ENCODE measurements around the gene HPCAL4.

Gene HPCAL4

GRCh38 chr1:39691383-39692151 lies at the start of gene HPCAL4:
TSS of gene HPCAL4 (minus strand) at chr1:39691433. CDS start at chr1:39684603, 6,830 bp downstream.
- peak; percentile 98 for DNase-seq

DNA sequence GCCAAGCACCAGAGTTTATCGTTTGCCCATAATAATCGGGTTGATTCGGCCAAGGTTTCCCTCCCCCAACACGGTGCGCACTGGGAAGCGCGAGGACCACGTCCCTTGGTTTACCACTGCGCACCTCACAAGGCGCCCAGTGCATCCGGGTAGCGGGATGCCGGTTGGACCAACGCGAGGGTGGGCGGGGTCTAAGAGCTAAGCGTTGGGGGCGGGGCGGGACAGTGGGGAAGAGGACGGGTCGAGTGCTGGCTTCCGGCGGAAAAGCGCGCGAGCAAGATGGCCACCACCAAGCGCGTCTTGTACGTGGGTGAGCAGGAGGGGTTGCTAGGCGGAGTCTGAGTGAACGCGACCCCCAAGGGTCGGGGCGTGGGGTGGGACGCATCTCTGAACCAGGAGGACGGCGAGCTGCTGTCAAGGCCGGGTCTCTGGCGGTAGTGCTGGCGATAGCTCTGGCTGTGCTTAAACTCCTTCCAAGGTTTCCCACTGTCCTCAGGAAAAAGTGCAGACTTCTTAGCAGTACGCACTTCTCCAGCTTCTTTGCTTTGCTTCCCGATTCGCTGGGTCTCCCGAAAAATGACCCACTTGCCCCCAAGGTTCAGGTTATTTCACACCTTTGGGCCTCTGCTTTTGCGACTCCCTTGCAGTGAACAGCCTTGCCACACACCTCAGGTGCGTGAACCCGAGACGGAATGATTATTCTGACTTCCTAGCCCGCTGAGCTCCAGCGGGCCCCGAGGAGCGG lies 47.6 kb upstream of the HPCAL4 start, which contains the start of gene PPIE:
Gene PPIE (plus strand): TSS at position 261 of the 745 bp plus-strand sequence. CDS start 19 bp downstream, at position 280.
- DNase-seq = peak; percentile 99

DNA sequence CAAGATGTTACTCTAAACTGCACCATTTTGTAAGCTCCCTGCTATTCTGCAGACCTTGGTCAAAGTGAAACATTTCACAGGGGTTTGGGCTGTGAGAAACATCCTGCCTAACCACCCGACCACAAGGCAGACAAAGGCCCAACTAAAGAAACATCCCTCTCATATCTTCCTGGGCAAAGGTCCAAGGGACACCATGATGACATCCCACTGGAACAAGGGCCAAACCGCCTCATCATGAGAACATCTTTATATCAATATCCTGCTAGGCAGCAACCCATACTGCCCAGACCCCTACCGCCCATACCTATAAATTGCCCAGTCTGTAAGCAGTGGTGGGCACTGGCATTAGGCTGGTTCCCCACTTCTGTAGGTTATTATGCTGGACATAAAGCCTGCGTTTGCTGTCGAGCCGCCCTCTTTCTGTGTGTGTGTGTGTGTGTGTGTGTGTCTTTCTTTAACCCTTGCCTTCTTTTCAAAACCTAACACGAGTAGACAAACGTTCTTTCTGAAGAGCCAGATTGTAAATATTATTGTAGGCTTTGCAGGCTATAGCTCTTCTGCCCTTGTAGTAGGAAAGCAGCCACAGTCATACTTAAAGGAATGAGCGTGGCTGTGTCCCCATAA lies 46.4 kb upstream of the HPCAL4 start:
- DNase-seq = no peak

DNA sequence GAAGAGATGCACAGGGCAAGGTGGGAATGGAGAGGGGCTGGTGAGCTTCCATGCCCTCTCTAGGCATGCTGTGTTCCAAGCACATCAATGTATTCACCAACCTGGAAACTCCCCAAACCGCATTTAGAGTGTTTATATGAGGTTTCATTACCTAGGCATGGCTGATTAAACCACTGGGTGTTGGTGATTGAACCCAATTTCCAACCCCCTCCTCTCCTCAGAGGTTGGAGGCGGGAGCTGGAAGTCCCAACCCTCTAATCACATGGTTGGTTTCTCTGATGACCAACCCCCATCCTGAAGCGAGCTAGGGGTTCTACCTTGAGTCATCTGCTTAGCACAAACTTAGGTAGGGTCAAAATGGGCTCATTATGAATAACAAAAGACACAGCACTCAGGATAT lies 44.5 kb upstream of the HPCAL4 start:
- no peak for DNase-seq

DNA sequence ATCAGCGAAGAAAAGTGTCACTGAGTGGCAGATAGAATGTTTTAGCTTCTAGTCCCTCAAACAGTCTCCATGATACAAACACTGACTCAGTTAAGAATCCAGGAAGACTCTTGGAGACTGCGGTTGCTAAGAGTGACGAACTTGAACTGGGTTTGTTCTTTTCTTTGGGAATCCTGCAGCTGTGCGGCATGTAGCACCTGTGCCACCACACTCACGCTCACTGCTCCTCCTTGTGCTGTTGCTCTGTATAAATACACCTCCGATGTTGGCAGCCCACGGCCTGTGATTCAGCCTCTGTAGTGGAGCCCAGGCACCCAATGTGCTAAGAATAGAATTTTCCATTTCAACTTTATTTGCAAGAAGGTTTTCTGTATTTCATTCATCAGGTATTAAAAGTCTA lies 41.9 kb upstream of the HPCAL4 start:
- no peak for DNase-seq

DNA sequence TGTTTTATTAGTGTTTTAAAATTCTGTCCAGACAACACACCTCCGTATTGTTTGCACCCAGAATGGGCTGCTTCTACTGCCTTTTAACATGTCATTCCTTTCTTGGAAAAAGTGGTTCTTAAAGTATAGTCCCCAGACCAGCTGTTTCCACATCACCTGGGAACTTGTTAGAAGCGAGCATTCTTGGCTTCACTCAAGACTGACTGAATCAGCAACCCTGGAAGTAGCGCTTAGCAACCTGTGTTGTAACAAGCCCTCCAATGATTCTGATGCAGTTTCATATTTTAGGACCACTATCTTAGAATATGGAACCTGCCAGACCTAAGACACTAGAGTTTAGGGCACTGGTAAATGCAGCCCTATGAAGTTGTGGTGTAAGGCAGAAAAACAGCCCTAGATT lies 41.5 kb upstream of the HPCAL4 start:
- DNase-seq = no peak

GRCh38 chr1:39729842-39730241 lies 38.6 kb upstream of the HPCAL4 start:
- no peak for DNase-seq

GRCh38 chr1:39729030-39729429 lies 37.8 kb upstream of the HPCAL4 start:
- no peak for DNase-seq

DNA sequence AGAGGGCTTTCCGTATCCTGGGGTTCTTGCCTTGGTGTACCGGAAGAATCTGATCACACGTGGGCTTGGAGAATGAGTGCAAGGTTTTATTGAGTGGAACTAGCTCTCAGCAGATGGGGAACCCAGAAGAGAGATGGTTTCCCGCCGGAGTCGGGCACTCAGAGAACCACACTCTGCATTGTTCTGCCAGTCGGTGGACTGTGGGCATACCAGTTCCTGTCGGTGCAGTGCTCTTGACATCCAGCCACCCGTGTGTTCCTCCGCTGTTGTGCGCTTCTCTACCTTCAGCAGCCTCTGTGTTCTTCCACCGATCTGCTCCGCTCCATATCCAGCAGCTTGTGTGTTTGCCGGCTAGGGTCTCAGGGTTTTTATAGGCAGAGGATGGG lies 36.7 kb upstream of the HPCAL4 start:
- no peak for DNase-seq

- no peak for DNase-seq
Observed at GRCh38 chr1:39727221-39727931, 36.1 kb upstream of the HPCAL4 start.

- no peak for DNase-seq
Observed at GRCh38 chr1:39726600-39726999, 35.4 kb upstream of the HPCAL4 start.

DNA sequence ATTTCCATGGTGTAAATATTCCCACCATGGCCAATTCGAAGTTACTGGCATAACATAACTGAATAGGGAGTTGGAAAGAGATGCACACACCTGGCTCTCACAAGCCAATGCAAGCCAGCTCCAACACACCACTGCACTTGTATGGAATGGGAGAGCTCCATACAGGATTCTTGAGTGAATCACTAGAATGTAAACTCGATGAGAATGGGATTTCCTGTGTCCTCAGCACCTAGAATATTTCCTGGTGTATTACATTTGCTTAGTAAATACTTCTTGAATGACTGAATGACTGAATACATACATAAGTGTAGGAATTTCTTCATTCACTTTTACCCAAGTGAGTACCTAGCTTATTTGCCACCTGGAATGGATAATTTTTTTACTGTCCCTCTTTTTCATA lies 31.3 kb upstream of the HPCAL4 start:
- DNase-seq = no peak

DNA sequence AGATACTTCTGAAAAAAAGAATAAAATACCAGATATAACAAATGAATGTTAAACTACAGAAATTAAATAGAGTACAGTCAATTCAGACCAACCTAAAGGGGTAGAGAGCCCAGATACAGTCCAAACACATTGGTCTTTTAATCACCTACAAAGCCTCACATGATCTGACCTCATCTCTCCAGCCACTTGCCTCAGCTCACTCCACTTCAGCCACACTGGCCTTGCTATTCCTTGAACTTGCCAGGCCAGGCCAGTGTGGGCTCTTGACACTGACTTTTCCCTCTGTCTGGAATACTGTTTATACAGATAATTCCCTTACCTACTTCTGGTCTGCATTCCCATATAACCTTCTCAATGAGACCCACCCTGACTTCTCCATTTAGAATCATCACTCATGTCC lies 30.4 kb upstream of the HPCAL4 start:
- DNase-seq = no peak

GRCh38 chr1:39720094-39720999 lies 29.1 kb upstream of the HPCAL4 start:
- DNase-seq = peak; percentile 76

- no peak for DNase-seq
Observed at GRCh38 chr1:39717809-39718208, 26.6 kb upstream of the HPCAL4 start.

DNA sequence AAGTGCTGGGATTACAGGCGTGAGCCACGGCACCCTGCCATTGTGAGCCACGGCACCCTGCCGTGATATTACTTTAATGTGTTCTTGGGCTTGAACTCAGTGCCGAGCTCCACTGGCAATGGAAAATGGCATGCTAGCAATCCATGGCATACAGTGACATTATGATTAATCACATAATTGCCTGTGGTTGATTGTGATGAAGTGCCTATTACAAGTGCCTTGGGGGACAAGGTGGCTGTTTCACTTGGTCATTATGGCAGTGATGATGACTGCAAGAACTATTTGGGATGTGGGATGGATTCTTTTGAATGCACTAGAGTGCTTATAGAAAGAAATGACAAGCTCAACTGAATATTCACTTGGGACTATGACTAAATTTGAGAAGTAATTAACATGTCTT lies 22.3 kb upstream of the HPCAL4 start:
- no peak for DNase-seq

DNA sequence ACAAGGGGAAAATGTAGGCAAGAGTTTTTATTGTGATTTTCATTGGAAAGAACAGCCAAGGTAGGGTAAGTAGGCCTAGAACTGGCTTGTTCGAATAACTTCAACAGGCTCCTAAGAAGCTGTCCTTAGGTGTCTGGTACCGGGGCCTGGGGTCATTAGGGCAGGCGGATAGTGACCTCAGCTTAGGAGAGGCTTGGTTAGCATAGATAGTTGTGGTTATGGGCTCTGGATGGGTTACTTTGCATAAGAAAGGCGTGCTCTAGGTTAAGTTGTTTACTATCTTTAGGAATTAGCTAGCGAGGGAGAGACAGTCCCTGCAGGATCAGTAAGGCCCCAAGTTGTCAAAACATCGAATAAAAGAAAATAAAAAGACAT lies 20.7 kb upstream of the HPCAL4 start:
- no peak for DNase-seq

- no peak for DNase-seq
Observed at GRCh38 chr1:39711104-39711965, 20.1 kb upstream of the HPCAL4 start.

GRCh38 chr1:39707506-39707905 lies 16.3 kb upstream of the HPCAL4 start:
- DNase-seq = no peak

GRCh38 chr1:39704757-39705156 lies 13.5 kb upstream of the HPCAL4 start:
- DNase-seq = no peak

DNA sequence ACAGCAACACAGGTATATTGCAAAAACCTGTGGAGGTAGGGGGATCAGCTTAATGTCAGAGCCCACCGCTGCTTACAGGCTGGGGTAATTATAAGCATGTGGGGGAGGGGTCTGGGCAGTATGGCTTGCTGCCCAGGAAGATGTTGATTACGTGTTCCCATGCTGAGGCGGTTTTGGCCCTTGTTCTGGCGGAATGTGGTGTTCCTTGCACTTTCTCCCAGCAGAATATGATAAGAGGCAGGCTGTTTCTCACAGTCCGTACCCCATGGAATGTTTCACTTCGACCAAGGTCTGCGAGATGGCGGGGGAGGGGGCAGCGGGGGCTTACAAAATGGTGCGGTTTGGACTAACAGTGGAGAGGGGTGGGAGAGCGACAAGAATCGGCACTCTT lies 9.8 kb upstream of the HPCAL4 start:
- peak; percentile 54 for DNase-seq
